ENCODE data around the gene CHADL. TPM values are rescaled to one million over a fixed set of nuclear protein-coding genes. Genes with fewer than 3 reads are reported as not detected.
A peak's percentile ranks its signal among the peaks of the same experiment; 100 is the strongest.

The CHADL gene
- total RNA-seq, 1 donor from 2014 or later: 1.2 TPM

DNA sequence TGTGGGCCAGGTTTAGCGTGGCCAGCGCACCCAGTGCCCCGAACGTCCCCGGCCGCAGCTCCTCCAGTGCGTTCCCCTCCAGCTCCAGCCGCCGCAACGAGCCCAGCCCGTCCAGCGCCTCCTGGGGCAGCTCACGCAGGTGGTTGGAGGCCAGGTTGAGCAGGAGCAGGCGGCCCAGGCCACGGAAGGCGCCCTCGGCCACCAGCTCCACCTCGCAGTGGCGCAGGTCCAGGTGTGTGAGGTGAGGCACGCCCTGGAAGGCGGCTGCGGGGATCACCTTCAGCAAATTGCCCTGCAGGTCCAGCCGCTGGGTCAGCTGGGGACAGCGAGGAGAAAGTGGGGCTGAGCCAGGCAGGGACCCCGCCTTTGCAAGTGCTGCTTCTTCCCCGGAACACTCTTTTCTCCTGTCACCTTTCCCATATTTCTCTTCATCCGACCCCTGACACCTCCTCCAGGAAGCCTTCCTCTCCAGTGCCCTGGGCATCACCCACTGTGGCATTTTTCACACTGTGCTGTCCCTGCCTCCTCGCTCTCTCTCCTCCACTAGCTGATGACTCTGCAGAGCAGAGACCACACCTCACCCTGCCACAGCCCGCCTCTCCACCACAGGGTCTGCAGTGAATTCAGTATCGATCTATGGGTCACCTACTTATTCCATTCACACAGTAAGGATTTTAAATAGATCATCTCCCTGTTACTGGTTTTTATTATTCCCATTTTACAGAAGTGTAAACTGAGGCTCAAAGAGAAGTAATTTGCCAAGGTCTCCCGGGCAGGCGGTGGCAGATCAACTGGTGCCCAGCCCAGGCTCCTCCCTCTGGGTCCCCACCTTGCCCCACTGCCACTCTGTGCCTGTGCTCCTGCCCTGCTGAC lies 1.9 kb downstream of the CHADL start:
- peaks cover 10% of the 10 kb centered on the region for H3K27me3 Mint-ChIP-seq (ENCODE audit: unreplicated experiment)
- H3K4me1 Mint-ChIP-seq (ENCODE audit: unreplicated experiment): peaks cover 3% of the 10 kb centered on the region
- TF ChIP-seq, protein P1, sequence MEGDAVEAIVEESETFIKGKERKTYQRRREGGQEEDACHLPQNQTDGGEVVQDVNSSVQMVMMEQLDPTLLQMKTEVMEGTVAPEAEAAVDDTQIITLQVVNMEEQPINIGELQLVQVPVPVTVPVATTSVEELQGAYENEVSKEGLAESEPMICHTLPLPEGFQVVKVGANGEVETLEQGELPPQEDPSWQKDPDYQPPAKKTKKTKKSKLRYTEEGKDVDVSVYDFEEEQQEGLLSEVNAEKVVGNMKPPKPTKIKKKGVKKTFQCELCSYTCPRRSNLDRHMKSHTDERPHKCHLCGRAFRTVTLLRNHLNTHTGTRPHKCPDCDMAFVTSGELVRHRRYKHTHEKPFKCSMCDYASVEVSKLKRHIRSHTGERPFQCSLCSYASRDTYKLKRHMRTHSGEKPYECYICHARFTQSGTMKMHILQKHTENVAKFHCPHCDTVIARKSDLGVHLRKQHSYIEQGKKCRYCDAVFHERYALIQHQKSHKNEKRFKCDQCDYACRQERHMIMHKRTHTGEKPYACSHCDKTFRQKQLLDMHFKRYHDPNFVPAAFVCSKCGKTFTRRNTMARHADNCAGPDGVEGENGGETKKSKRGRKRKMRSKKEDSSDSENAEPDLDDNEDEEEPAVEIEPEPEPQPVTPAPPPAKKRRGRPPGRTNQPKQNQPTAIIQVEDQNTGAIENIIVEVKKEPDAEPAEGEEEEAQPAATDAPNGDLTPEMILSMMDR (IDR thresholded peaks at IDR 0.05; ENCODE audit: unreplicated experiment): no peak

DNA sequence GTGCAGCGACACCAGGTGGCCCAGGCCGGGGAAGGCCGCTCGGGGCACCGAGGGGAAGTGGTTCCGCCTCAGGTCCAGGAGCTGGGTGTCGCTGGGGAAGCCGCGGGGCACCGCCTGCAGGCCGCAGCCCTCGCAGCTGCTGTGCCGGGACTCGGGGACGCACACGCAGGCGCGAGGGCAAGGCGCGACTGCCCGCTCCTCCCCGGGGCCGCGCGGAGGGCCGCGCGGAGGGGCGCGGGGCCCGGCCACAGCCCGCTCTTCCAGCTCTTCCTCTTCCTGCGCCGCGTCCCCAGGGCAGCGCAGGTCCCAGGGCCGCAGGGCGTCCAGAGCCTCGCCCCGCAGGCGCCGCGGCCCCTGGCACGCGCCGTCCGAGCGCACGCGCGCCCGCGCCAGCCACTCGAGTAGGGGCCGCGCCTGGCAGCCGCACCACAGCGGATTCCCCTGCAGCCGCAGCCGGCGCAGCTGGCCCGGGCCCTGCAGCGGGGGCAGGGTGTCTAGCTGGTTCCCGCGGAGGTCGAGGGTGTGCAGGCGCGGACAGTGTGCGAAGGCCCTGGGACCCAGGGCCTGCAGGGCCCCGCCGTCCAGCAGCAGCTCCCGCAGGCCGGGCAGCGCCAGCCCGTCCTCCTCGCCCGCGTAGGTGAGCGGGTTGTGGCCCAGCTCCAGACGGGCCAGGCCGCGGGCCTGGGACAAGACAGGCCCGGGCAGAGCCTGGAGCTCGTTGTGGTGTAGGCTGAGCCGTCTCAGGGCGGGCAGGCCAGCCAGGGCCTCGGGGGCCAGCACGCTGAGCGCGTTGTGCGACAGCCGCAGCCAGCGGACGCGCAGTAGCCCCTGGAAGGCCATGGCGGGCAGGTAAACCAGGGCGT lies 2.8 kb downstream of the CHADL start:
- peaks cover 10% of the 10 kb centered on the region for H3K27me3 Mint-ChIP-seq (ENCODE audit: unreplicated experiment)
- DNase-seq (ENCODE audit: low spot score): peak; percentile 70
- H3K4me3 Mint-ChIP-seq (ENCODE audit: unreplicated experiment): no peak overlapping the region
- peaks cover 3% of the 10 kb centered on the region for H3K4me1 Mint-ChIP-seq (ENCODE audit: unreplicated experiment)
- TF ChIP-seq, protein P1 (IDR thresholded peaks at IDR 0.05; ENCODE audit: unreplicated experiment): no peak
- H3K27ac Mint-ChIP-seq (ENCODE audit: unreplicated experiment): no peak overlapping the region
- no peaks in the 10 kb centered on the region for H3K9me3 Mint-ChIP-seq (ENCODE audit: unreplicated experiment)
- H3K36me3 Mint-ChIP-seq (ENCODE audit: low read depth, unreplicated experiment): peaks cover 9% of the 10 kb centered on the region

More for the DNA sequence above, 1.9 kb downstream of the CHADL start:
- DNase-seq (ENCODE audit: low spot score): no peak
- Mint-ChIP-seq H3K9me3 (ENCODE audit: unreplicated experiment) (no peaks in the 10 kb centered on the region), H3K4me3 (ENCODE audit: unreplicated experiment) (peak overlapping the region; percentile 32), H3K36me3 (ENCODE audit: low read depth, unreplicated experiment) (peaks cover 9% of the 10 kb centered on the region), H3K27ac (ENCODE audit: unreplicated experiment) (peak overlapping the region; percentile 19)

GRCh38 chr22:41237036-41237706 lies 3.6 kb downstream of the CHADL start:
- no peak overlapping the region for H3K27ac Mint-ChIP-seq (ENCODE audit: unreplicated experiment)
- DNase-seq (ENCODE audit: low spot score): no peak
- TF ChIP-seq, protein P1 (IDR thresholded peaks at IDR 0.05; ENCODE audit: unreplicated experiment): peak; percentile 53
- peaks cover 9% of the 10 kb centered on the region for H3K36me3 Mint-ChIP-seq (ENCODE audit: low read depth, unreplicated experiment)
- no peak overlapping the region for H3K4me3 Mint-ChIP-seq (ENCODE audit: unreplicated experiment)
- H3K4me1 Mint-ChIP-seq (ENCODE audit: unreplicated experiment): peaks cover 5% of the 10 kb centered on the region
- peaks cover 10% of the 10 kb centered on the region for H3K27me3 Mint-ChIP-seq (ENCODE audit: unreplicated experiment)
- no peaks in the 10 kb centered on the region for H3K9me3 Mint-ChIP-seq (ENCODE audit: unreplicated experiment)

- peaks cover 9% of the 10 kb centered on the region for H3K36me3 Mint-ChIP-seq (ENCODE audit: low read depth, unreplicated experiment)
- no peak for DNase-seq (ENCODE audit: low spot score)
- H3K4me3 Mint-ChIP-seq (ENCODE audit: unreplicated experiment): no peak overlapping the region
- no peaks in the 10 kb centered on the region for H3K9me3 Mint-ChIP-seq (ENCODE audit: unreplicated experiment)
- H3K27me3 Mint-ChIP-seq (ENCODE audit: unreplicated experiment): peaks cover 10% of the 10 kb centered on the region
- TF ChIP-seq, protein P1 (IDR thresholded peaks at IDR 0.05; ENCODE audit: unreplicated experiment): no peak
- no peak overlapping the region for H3K27ac Mint-ChIP-seq (ENCODE audit: unreplicated experiment)
- peaks cover 24% of the 10 kb centered on the region for H3K4me1 Mint-ChIP-seq (ENCODE audit: unreplicated experiment)
Observed at GRCh38 chr22:41234815-41235695, 5.7 kb downstream of the CHADL start.
